SH-SY5Y (cell line): ENCODE measurements around the gene AOPEP.

Source experiments
- GATA2 ChIP-seq: IDR thresholded peaks from 2 replicates; pipeline ENCODE4 v1.6.1; 2011; ENCODE audit warnings: mild to moderate bottlenecking, low read depth, low read length
- GATA3 ChIP-seq: IDR thresholded peaks from 2 replicates; pipeline ENCODE4 v1.6.1; 2011; ENCODE audit warnings: low read depth, mild to moderate bottlenecking, low read length, moderate library complexity

GRCh38 chr9:95048225-95049087 is 322.0 kb downstream of the AOPEP start:
- TF ChIP-seq GATA2 (no peak), GATA3 (no peak)
